H9 (cell line): ENCODE measurements around the gene IBA57. TPM values are rescaled to one million over a fixed set of nuclear protein-coding genes. Genes with fewer than 3 reads are reported as not detected.

ENCODE experiments used
- DNase-seq: peaks from one replicate; pipeline ENCODE4 v3.0.0-alpha.2; 2017
- H2AFZ ChIP-seq: one replicate; pipeline ENCODE4 v1.6.1; 2013; ENCODE audit warnings: mild to moderate bottlenecking, low read length, control low read depth, moderate library complexity
- H2AK5ac ChIP-seq: 2 replicates; pipeline ENCODE4 v1.6.1; 2013; ENCODE audit warnings: low read length, control low read depth, mixed read lengths; ENCODE audit not compliant: insufficient read length
- H2BK120ac ChIP-seq: one replicate; pipeline ENCODE4 v1.6.1; 2013; ENCODE audit warnings: low read depth, mild to moderate bottlenecking, low read length, control low read depth, inconsistent platforms; ENCODE audit not compliant: poor library complexity, severe bottlenecking
- H2BK12ac ChIP-seq: 2 replicates; pipeline ENCODE4 v1.6.1; 2013; ENCODE audit warnings: low read length, control low read depth, mixed read lengths, low read depth; ENCODE audit not compliant: insufficient read length
- H2BK15ac ChIP-seq: 2 replicates; pipeline ENCODE4 v1.6.1; 2013; ENCODE audit warnings: low read depth, low read length, control low read depth
- H2BK20ac ChIP-seq: one replicate; pipeline ENCODE4 v1.6.1; 2013; ENCODE audit warnings: low read depth, mild to moderate bottlenecking, low read length, control low read depth, inconsistent platforms; ENCODE audit not compliant: poor library complexity, severe bottlenecking
- H2BK5ac ChIP-seq: 2 replicates; pipeline ENCODE4 v1.6.1; 2013; ENCODE audit warnings: low read length, control low read depth, mixed read lengths; ENCODE audit not compliant: insufficient read length
- H3K14ac ChIP-seq: 2 replicates; pipeline ENCODE4 v1.6.1; 2013; ENCODE audit warnings: low read length, control low read depth; ENCODE audit not compliant: insufficient read depth
- H3K18ac ChIP-seq: 2 replicates; pipeline ENCODE4 v1.6.1; 2013; ENCODE audit warnings: low read depth, mild to moderate bottlenecking, mixed read lengths, low read length, control low read depth; ENCODE audit not compliant: insufficient read length
- H3K23ac ChIP-seq: 2 replicates; pipeline ENCODE4 v1.6.1; 2013; ENCODE audit warnings: low read length, control low read depth, mixed read lengths, low read depth; ENCODE audit not compliant: insufficient read length
- H3K23me2 ChIP-seq: 2 replicates; pipeline ENCODE4 v1.6.1; 2013; ENCODE audit warnings: low read depth, mild to moderate bottlenecking, mixed read lengths, low read length, control low read depth; ENCODE audit not compliant: insufficient read length, poor library complexity, severe bottlenecking
- H3K27ac ChIP-seq: 2 replicates; pipeline ENCODE4 v1.5.1; 2013; ENCODE audit warnings: low read length, control low read depth, mixed read lengths, low read depth; ENCODE audit not compliant: insufficient read length
- H3K27me3 ChIP-seq: 2 replicates; pipeline ENCODE4 v1.6.1; 2013; ENCODE audit warnings: low read length, control low read depth, inconsistent platforms; ENCODE audit not compliant: insufficient read depth
- H3K4ac ChIP-seq: 2 replicates; pipeline ENCODE4 v1.6.1; 2013; ENCODE audit warnings: low read depth, mild to moderate bottlenecking, control low read depth, inconsistent platforms, low read length, moderate library complexity
- H3K4me1 ChIP-seq: 2 replicates; pipeline ENCODE4 v1.6.1; 2013; ENCODE audit warnings: low read length, control low read depth, inconsistent platforms; ENCODE audit not compliant: insufficient read depth
- H3K4me2 ChIP-seq: 2 replicates; pipeline ENCODE4 v1.6.1; 2013; ENCODE audit warnings: low read length, control low read depth, mixed read lengths; ENCODE audit not compliant: insufficient read length, insufficient read depth
- H3K56ac ChIP-seq: 2 replicates; pipeline ENCODE4 v1.6.1; 2013; ENCODE audit warnings: low read depth, mild to moderate bottlenecking, mixed read lengths, low read length, control low read depth; ENCODE audit not compliant: insufficient read length
- H3K79me1 ChIP-seq: 2 replicates; pipeline ENCODE4 v1.6.1; 2013; ENCODE audit warnings: low read depth, mild to moderate bottlenecking, moderate library complexity, low read length, control low read depth, inconsistent platforms; ENCODE audit not compliant: insufficient read depth, poor library complexity, severe bottlenecking
- H3K79me2 ChIP-seq: 2 replicates; pipeline ENCODE4 v1.6.1; 2013; ENCODE audit warnings: low read length, control low read depth, inconsistent platforms; ENCODE audit not compliant: insufficient read depth
- H3K9ac ChIP-seq: 2 replicates; pipeline ENCODE4 v1.6.1; 2013; ENCODE audit warnings: low read length, control low read depth, mixed read lengths; ENCODE audit not compliant: insufficient read length; ENCODE audit errors: extremely low read depth
- H3K9me3 ChIP-seq: one replicate; pipeline ENCODE4 v1.6.1; 2013; ENCODE audit warnings: low read depth, low read length, inconsistent platforms; ENCODE audit not compliant: control insufficient read depth
- H3T11ph ChIP-seq: one replicate; pipeline ENCODE4 v1.6.1; 2013; ENCODE audit warnings: mild to moderate bottlenecking, low read length, control low read depth, inconsistent platforms
- H4K20me1 ChIP-seq: one replicate; pipeline ENCODE4 v1.6.1; 2013; ENCODE audit not compliant: control insufficient read depth, insufficient read length, insufficient read depth
- H4K5ac ChIP-seq: 2 replicates; pipeline ENCODE4 v1.6.1; 2013; ENCODE audit warnings: low read depth, mild to moderate bottlenecking, mixed read lengths, low read length, control low read depth; ENCODE audit not compliant: insufficient read length
- H4K8ac ChIP-seq: replicated peaks from 2 replicates; pipeline ENCODE4 v1.6.1; 2013; ENCODE audit warnings: low read length, control low read depth, mixed read lengths, low read depth; ENCODE audit not compliant: insufficient read length
- H4K91ac ChIP-seq: 2 replicates; pipeline ENCODE4 v1.6.1; 2013; ENCODE audit warnings: low read depth, mild to moderate bottlenecking, moderate library complexity, mixed read lengths, low read length, control low read depth; ENCODE audit not compliant: insufficient read length
- H3K27ac Mint-ChIP-seq, 3 experiments: 2 replicates in 2 of 3; 3 replicates in 1 of 3; pipeline ENCODE4 v1.8.0; 2020 to 2021; ENCODE audit warnings: mixed read lengths in 3 of 3, mild to moderate bottlenecking in 1 of 3, moderate library complexity in 1 of 3
- H3K27me3 Mint-ChIP-seq: 2 replicates; pipeline ENCODE4 v1.8.0; 2021; ENCODE audit warnings: low read depth, mild to moderate bottlenecking, moderate library complexity, mixed read lengths
- H3K36me3 Mint-ChIP-seq, 3 experiments: 2 replicates in 2 of 3; 3 replicates in 1 of 3; pipeline ENCODE4 v1.8.0; 2020 to 2021; ENCODE audit warnings: low read depth in 3 of 3, mixed read lengths in 3 of 3; ENCODE audit not compliant: insufficient read depth in 1 of 3
- H3K4me1 Mint-ChIP-seq, 2 experiments: 2 replicates each; pipeline ENCODE4 v1.8.0; 2020; ENCODE audit warnings: mixed read lengths in 2 of 2
- H3K4me3 Mint-ChIP-seq, 2 experiments: 2 replicates in 1 of 2; 3 replicates in 1 of 2; pipeline ENCODE4 v1.8.0; 2020 to 2021; ENCODE audit warnings: mild to moderate bottlenecking in 2 of 2, mixed read lengths in 2 of 2, moderate library complexity in 1 of 2
- H3K9me3 Mint-ChIP-seq, 2 experiments: 2 replicates in 1 of 2; 3 replicates in 1 of 2; pipeline ENCODE4 v1.8.0; 2020; ENCODE audit warnings: mild to moderate bottlenecking in 2 of 2, mixed read lengths in 2 of 2, moderate library complexity in 1 of 2
- CTCF ChIP-seq: fragments of 200-600 bp; sonication (generic); conservative IDR thresholded peaks from 3 replicates; pipeline ENCODE4 v1.8.0; 2021; ENCODE audit warnings: antibody characterized with exemption, mild to moderate bottlenecking
- WGBS: extraction: QIAGEN DNeasy Blood & Tissue Kit; methylation state at CpG from one replicate; pipeline ENCODE4 v1.1.7; 2013; ENCODE audit warnings: missing lambda C conversion rate, low lambda C conversion rate, mixed read lengths; ENCODE audit not compliant: insufficient read length; ENCODE audit errors: extremely low coverage; 5-methylcytosine and 5-hydroxymethylcytosine counted together
- total RNA-seq: library from RNA; stranded (reverse); gene quantifications from 2 replicates; pipeline ENCODE4 v1.2.1, GENCODE V29; 2021

Gene IBA57
- total RNA-seq, 1 experiment from 2014 or later: 12.6 TPM

GRCh38 chr1:228208831-228209551 is 43.4 kb downstream of the IBA57 start:
- no peak overlapping the region for H2BK20ac ChIP-seq
- no peak overlapping the region for H4K5ac ChIP-seq
- no peaks in the 10 kb centered on the region for H3K9me3 ChIP-seq
- no peak overlapping the region for H2AK5ac ChIP-seq
- no peak overlapping the region for H3K4me2 ChIP-seq
- no peak overlapping the region for H2BK15ac ChIP-seq
- Mint-ChIP-seq H3K36me3 (no peaks in the 10 kb centered on the region), H3K9me3 (no peaks in the 10 kb centered on the region), H3K4me3 (no peak overlapping the region), H3K27ac (no peak overlapping the region), H3K4me1 (peaks cover 2% of the 10 kb centered on the region in 2 experiments; a peak in 2 of 4 replicates), H3K27me3 (peaks cover 23% of the 10 kb centered on the region)
- TF ChIP-seq CTCF: no peak
- H3K79me1 ChIP-seq: no peaks in the 10 kb centered on the region
- no peaks in the 10 kb centered on the region for H3K79me2 ChIP-seq
- H2BK120ac ChIP-seq: no peak overlapping the region
- no peaks in the 10 kb centered on the region; the same call in 1 of the 2 replicates for H3K27me3 ChIP-seq
- H3K4ac ChIP-seq: no peak overlapping the region
- no peak overlapping the region for H2BK5ac ChIP-seq
- no peak overlapping the region for H3K14ac ChIP-seq
- no peaks in the 10 kb centered on the region for H4K20me1 ChIP-seq
- no peak overlapping the region for H3K27ac ChIP-seq
- H3K56ac ChIP-seq: no peak overlapping the region
- H3K23me2 ChIP-seq: peaks cover 13% of the 10 kb centered on the region
- H3K9ac ChIP-seq: no peak overlapping the region
- WGBS: no CpG with 5 or more reads among the region's 19 CpGs
- H3K23ac ChIP-seq: no peak overlapping the region
- H2BK12ac ChIP-seq: no peak overlapping the region
- H3K18ac ChIP-seq: no peak overlapping the region
- H2AFZ ChIP-seq: no peak overlapping the region
- H3K4me1 ChIP-seq: no peaks in the 10 kb centered on the region
- H3T11ph ChIP-seq: no peak overlapping the region
- H4K8ac ChIP-seq: no peak overlapping the region
- DNase-seq: no peak
- no peak overlapping the region for H4K91ac ChIP-seq
